ENCODE data around the gene KRT28.

GRCh38 chr17:40801157-40801556, 1.4 kb upstream of the KRT28 start:
- TF ChIP-seq EZH2 (IDR thresholded peaks at IDR 0.05; ENCODE audit: low read depth) (no peak), CTCF (conservative IDR thresholded peaks at IDR 0.05) (no peak)

All from PC-9 (cell line).